NK-92 (cell line): ENCODE results near the gene C5orf58.

Experiments
- DNase-seq: peaks from one replicate; lab custom pipeline; 2025; ENCODE audit not compliant: unreplicated experiment; lab: John Stamatoyannopoulos, UW

C5orf58 gene

DNA sequence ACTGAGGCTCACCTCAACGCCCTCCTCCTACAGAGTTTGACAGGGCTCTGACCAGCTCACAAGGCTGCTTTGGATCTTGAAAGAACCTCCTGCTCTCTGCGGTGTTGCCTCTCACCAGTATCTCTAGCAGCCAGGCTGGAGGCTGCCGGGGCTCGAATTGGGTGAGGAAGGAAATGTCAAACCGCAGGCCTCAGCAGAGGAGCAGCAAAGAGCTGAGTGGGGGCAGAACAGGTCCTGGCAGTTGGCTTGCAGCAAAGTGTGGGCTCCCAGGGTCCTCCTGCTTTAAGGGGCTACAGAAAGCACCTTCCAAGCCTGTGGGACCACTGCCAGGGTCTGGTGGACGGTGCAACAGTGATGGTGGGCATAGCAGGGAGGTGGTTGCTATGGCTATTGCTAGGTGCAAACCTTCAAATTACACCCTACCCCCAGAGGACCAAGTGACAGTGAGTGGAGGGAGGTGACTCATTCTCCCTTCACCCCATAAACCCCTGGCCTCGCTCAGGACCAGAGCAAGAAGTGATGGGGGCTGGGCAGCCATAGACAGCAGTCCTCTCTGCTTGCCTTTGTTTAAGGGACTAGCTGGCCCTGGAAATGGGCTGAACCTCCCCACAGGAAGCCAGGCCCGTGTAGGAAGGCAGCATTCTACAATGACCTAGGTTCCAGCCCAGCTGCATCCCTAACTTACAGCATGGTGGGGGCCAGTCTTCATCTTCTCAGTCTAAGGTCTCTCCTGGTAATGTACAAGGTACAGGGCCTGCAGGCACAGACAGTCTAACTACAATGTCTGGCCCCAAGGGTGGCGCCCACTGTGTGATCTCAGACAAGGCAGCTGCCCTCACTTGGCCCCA lies 46.0 kb downstream of the C5orf58 start:
- no peak for DNase-seq

DNA sequence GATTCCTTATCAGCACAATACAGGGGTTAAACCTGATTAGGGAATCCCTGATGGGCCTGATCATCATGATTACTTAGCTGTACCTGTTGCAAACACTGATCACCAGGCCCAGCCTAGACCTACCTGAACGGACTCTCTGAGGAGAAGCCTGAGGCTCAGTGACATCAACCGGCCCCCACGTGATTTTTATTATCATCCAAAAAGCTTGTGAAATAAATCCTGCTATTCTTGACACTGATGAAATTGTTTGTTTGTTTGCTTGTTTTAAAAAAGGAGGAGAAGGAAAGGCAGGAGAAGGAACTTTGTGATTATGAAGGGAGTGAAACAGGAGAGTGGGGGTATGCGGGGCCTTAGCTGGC lies 46.7 kb downstream of the C5orf58 start:
- DNase-seq, result no peak

- DNase-seq, result no peak
Measured at GRCh38 chr5:170280011-170280493, 47.3 kb downstream of the C5orf58 start.

- no peak for DNase-seq
Measured at GRCh38 chr5:170283296-170283695, 50.5 kb downstream of the C5orf58 start.

DNA sequence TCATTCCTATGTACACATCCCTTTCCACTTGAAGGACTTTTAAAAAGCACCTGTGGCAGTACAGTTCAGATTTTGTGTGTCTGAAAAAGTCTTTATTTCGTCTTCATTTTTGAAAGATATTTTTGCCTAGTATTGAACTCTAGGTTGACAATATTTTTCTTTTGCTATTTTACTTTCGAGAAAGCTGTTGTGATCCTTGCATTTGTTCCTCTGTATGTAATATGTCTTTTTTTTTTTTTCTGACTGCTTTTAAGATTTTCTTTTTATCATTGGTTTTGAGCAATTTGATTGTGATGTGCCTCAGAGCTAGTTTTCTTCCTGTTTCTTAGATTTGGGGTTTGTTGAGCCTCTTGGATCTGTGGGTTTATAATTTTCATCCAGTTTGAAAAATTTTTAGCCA lies 51.4 kb downstream of the C5orf58 start:
- no peak for DNase-seq

- DNase-seq, result no peak
Measured at GRCh38 chr5:170285181-170285580, 52.4 kb downstream of the C5orf58 start.

- no peak for DNase-seq
Measured at GRCh38 chr5:170286386-170286925, 53.7 kb downstream of the C5orf58 start.

DNA sequence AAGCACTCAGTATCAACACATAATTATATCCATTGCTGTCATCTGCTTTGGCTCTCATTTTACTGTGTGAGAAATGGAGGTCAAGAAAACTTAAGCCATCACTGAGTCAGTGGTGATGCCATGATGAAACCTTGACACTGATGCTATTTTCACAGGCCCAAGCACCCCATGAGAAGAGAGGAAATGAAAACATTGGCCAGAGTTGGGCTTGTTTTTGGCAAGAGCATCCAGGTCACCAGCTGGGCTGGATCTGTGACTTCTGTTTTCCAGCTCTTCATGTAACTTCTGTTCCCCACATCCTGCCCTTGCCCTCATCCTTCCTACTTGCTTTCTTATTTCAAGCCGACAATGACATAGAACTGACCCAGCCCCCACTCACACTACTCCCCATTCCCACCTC lies 54.7 kb downstream of the C5orf58 start:
- DNase-seq, result no peak

GRCh38 chr5:170288151-170288550 lies 55.4 kb downstream of the C5orf58 start:
- DNase-seq, result no peak

GRCh38 chr5:170288551-170288950 lies 55.8 kb downstream of the C5orf58 start:
- DNase-seq, result no peak

DNA sequence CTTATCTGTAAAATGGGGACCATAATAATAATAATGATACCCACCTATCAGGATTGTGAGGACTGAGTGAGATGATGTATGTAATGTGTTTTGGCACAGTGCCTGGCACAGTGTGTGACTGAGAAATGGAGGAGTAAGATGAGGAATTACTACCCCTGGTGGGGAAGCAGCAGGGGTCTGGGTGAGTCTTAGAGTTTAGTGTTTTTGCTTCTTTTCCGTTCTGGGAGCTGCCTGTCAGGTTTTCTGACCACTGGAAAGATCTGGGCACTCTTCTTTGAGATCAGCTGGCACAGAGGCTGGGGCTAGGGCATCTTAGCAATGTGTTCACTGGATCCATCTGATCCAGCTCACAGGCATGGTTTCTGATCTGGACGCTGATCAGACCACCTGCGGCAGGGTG lies 56.3 kb downstream of the C5orf58 start:
- no peak for DNase-seq

GRCh38 chr5:170289764-170290163 lies 57.0 kb downstream of the C5orf58 start:
- DNase-seq, result no peak

- no peak for DNase-seq
Measured at GRCh38 chr5:170290498-170290897, 57.7 kb downstream of the C5orf58 start.

DNA sequence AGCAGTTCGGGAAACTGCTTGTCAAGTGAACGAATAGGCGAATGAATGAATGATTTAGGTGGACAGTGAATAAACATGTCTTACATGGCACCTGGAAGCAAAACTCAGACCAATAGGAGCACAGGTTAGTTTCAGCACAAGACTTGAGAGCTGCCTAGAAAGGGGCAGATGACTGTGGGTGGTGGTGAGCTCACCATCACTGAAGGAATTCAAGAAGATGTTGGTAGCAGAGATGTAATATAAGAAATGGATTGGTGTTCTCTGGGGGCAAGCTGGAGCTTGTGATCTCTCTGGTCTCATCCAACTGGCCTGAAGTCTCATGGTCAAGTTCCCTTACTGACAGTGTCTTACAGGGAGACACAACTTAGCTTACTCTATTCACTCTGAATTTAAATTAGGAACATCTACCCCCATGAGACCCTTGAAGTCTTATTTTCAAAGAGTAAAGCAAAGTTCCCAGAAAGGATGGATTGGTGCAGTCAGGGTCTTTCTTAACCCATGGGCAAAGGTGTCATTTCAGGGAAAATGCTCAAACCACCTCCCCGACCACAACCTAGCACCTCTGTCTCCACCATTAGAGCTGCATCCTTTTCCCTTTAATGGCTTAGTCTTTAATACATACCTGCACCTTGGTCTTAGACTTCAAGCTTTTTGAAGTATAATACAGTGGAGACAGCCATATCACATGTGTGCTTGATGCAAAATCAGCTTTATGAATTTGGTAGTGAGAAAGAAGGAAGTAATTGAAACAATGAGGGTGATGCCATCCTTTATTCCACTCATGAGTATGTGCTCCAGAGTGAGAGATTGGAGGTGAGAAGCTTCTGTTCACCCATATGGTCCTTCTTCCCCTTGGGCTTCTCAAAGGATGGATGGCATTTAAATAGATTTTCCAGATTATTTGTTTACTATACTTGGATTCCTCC lies 59.7 kb downstream of the C5orf58 start:
- DNase-seq, result no peak

GRCh38 chr5:170293273-170293672 lies 60.5 kb downstream of the C5orf58 start:
- no peak for DNase-seq

DNA sequence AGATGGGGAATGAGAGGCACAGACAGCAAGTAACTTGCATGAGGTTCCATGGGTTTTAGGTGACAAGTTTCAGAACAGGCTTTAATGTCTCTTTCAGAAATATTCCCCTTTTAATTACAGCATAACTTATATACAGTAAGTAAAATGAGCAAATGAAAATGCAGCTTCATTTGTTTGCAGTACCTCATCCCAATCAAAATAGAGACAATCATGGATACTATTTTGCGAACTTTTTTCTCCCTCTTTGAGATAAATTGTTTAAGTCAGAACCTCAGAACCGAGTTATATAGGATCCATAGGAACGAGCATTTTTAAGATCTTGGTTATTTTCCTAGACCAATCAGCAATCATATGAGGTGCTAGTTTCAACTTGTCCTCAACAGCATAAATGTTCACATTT lies 61.3 kb downstream of the C5orf58 start:
- DNase-seq, result no peak

GRCh38 chr5:170294556-170294955 lies 61.8 kb downstream of the C5orf58 start:
- DNase-seq, result no peak
